Measurements from ENCODE around the gene ITGB4. TPM values are rescaled to one million over a fixed set of nuclear protein-coding genes. Genes with fewer than 3 reads are reported as not detected.
A peak's percentile ranks its signal among the peaks of the same experiment; 100 is the strongest.

The ITGB4 gene
- total RNA-seq, 2 donors from 2014 or later = 3.4 to 5.1 TPM

GRCh38 chr17:75681289-75681688 lies 40.0 kb upstream of the ITGB4 start:
- Mint-ChIP-seq H3K27ac (peak overlapping the region; percentile 69), H3K27me3 (ENCODE audit: insufficient read depth) (no peaks in the 10 kb centered on the region), H3K4me1 (no peaks in the 10 kb centered on the region), H3K4me3 (no peak overlapping the region), H3K36me3 (ENCODE audit: low read depth) (peaks cover 40% of the 10 kb centered on the region), H3K9me3 (no peaks in the 10 kb centered on the region)
- Histone ChIP-seq H3K36me3 (ENCODE audit: control insufficient read depth, insufficient read depth, low read length) (peaks cover 60% of the 10 kb centered on the region), H3K27me3 (ENCODE audit: control insufficient read depth, insufficient read depth, low read length, poor library complexity, severe bottlenecking) (no peaks in the 10 kb centered on the region), H3K9ac (ENCODE audit: extremely low read depth, low read length, poor library complexity, severe bottlenecking) (no peak overlapping the region), H3K27ac (ENCODE audit: low read depth, low read length) (no peak overlapping the region), H3K4me3 (ENCODE audit: low read length) (no peak overlapping the region), H3K9me3 (ENCODE audit: control insufficient read depth, low read length) (no peaks in the 10 kb centered on the region), H3K4me1 (ENCODE audit: control insufficient read depth, insufficient read depth, low read length) (no peaks in the 10 kb centered on the region)
- DNase-seq = no peak
- 93% methylated on average over 3 of the region's 3 CpGs for WGBS, 2 experiments (ENCODE audit: insufficient coverage in 1 of 2, insufficient read length in 1 of 2)
- no peak for TF ChIP-seq CTCF (conservative IDR thresholded peaks at IDR 0.05)

DNA sequence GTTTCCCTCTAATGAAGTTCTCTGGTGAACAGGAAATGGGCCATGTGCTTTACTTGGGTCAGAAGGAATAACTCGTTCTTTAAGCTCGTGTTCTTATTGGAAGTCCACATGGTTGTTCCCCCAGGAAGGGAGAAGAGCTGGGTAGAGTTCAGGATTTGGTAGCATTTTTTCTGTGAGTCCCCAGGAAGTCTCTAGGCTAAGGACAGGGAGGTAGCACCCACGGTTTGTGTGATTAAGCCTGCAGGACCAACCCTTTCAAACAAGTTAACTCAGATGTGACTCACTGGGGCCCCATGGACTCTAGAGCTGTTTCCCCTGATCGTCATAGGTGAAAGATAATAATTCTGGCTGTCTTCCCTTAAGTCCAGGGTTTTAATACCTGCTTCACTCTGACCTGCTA lies 37.7 kb upstream of the ITGB4 start:
- Histone ChIP-seq H3K27me3 (ENCODE audit: control insufficient read depth, insufficient read depth, low read length, poor library complexity, severe bottlenecking) (no peaks in the 10 kb centered on the region), H3K9ac (ENCODE audit: extremely low read depth, low read length, poor library complexity, severe bottlenecking) (no peak overlapping the region), H3K4me1 (ENCODE audit: control insufficient read depth, insufficient read depth, low read length) (no peaks in the 10 kb centered on the region), H3K36me3 (ENCODE audit: control insufficient read depth, insufficient read depth, low read length) (peaks cover 50% of the 10 kb centered on the region), H3K27ac (ENCODE audit: low read depth, low read length) (no peak overlapping the region), H3K4me3 (ENCODE audit: low read length) (no peak overlapping the region), H3K9me3 (ENCODE audit: control insufficient read depth, low read length) (no peaks in the 10 kb centered on the region)
- no peak for TF ChIP-seq CTCF (conservative IDR thresholded peaks at IDR 0.05)
- H3K4me1 Mint-ChIP-seq = peaks cover 3% of the 10 kb centered on the region
- H3K27me3 Mint-ChIP-seq (ENCODE audit: insufficient read depth) = no peaks in the 10 kb centered on the region
- no peak for DNase-seq
- no peak overlapping the region for H3K4me3 Mint-ChIP-seq
- no peak overlapping the region for H3K27ac Mint-ChIP-seq
- H3K9me3 Mint-ChIP-seq = no peaks in the 10 kb centered on the region
- 91 to 93% methylated on average over 4 of the region's 4 CpGs for WGBS, 2 experiments (ENCODE audit: insufficient coverage in 1 of 2, insufficient read length in 1 of 2)
- peaks cover 41% of the 10 kb centered on the region for H3K36me3 Mint-ChIP-seq (ENCODE audit: low read depth)

DNA sequence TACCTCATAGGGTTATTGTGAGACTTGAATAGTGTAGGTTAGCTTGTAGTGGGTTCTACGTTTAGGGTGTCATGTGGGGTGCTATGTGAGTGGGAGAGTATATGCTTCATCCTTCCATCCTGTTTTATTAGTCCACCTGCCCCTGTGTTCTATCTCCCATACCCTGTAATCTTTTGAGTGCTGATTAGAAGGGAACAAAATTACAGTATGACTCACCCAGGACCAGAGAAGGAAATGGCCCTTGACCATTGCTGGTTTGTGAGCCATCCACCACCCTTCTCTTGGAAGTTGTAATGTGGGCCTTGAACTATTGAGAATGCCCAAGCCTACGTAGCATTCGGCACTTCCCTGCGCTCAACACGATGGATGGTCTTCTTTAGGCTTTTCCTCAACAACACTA lies 37.0 kb upstream of the ITGB4 start:
- no peak overlapping the region for H3K27ac Mint-ChIP-seq
- H3K36me3 ChIP-seq (ENCODE audit: control insufficient read depth, insufficient read depth, low read length) = peaks cover 44% of the 10 kb centered on the region
- no peaks in the 10 kb centered on the region for H3K27me3 ChIP-seq (ENCODE audit: control insufficient read depth, insufficient read depth, low read length, poor library complexity, severe bottlenecking)
- H3K4me1 ChIP-seq (ENCODE audit: control insufficient read depth, insufficient read depth, low read length) = no peaks in the 10 kb centered on the region
- WGBS, 2 experiments (ENCODE audit: insufficient coverage in 1 of 2, insufficient read length in 1 of 2) = 100% methylated on average over 4 of the region's 5 CpGs
- no peak overlapping the region for H3K4me3 ChIP-seq (ENCODE audit: low read length)
- no peaks in the 10 kb centered on the region for H3K9me3 Mint-ChIP-seq
- no peak for DNase-seq
- H3K9me3 ChIP-seq (ENCODE audit: control insufficient read depth, low read length) = no peaks in the 10 kb centered on the region
- H3K27ac ChIP-seq (ENCODE audit: low read depth, low read length) = no peak overlapping the region
- no peak overlapping the region for H3K4me3 Mint-ChIP-seq
- no peak for TF ChIP-seq CTCF (conservative IDR thresholded peaks at IDR 0.05)
- peaks cover 37% of the 10 kb centered on the region for H3K36me3 Mint-ChIP-seq (ENCODE audit: low read depth)
- H3K4me1 Mint-ChIP-seq = peaks cover 3% of the 10 kb centered on the region
- H3K27me3 Mint-ChIP-seq (ENCODE audit: insufficient read depth) = no peaks in the 10 kb centered on the region
- H3K9ac ChIP-seq (ENCODE audit: extremely low read depth, low read length, poor library complexity, severe bottlenecking) = no peak overlapping the region
